Activated CD8-positive, alpha-beta memory T cell treated with anti-CD3 and anti-CD28 coated beads, Interleukin-2, amount 50 U/mL, for 1 hour (primary cell): ENCODE results near the gene PRMT2.
"Not testable (repeated sequence)": the region's sequence is repeated elsewhere in the genome, so short reads cannot be mapped to it uniquely, and the experiment has no call there.

Source experiments
- DNase-seq: peaks from one replicate; pipeline ENCODE4 v3.0.0-alpha.2; 2020; ENCODE audit errors: extremely low read depth

The PRMT2 gene

GRCh38 chr21:46668904-46669303 lies 33.4 kb downstream of the PRMT2 start:
- DNase-seq: not testable (repeated sequence)

- no peak for DNase-seq
Measured at GRCh38 chr21:46674430-46675007, 39.0 kb downstream of the PRMT2 start.

GRCh38 chr21:46675595-46676280 lies 40.3 kb downstream of the PRMT2 start:
- DNase-seq: no peak

- DNase-seq: not testable (repeated sequence)
Measured at GRCh38 chr21:46676542-46676941, 41.1 kb downstream of the PRMT2 start.

GRCh38 chr21:46681593-46681992 lies 46.1 kb downstream of the PRMT2 start:
- DNase-seq: not testable (repeated sequence)

- not testable (repeated sequence) for DNase-seq
Measured at GRCh38 chr21:46698652-46699051, 63.2 kb downstream of the PRMT2 start.

- not testable (repeated sequence) for DNase-seq
Measured at GRCh38 chr21:46699104-46699503, 63.6 kb downstream of the PRMT2 start.
